Mesenchymal stem cell (in vitro differentiated cells and primary cell): ENCODE results near the gene PDP2.

Experiments used
- DNase-seq: peaks from one replicate; pipeline ENCODE4 v3.0.0-alpha.2; 2013
- H2AFZ ChIP-seq: one replicate; pipeline ENCODE4 v1.6.1; 2013; ENCODE audit warnings: low read depth, mild to moderate bottlenecking, control low read depth, inconsistent platforms, low read length, moderate library complexity
- H2AK5ac ChIP-seq: 2 replicates; pipeline ENCODE4 v1.6.1; 2013; ENCODE audit warnings: low read length, moderate library complexity, mild to moderate bottlenecking, inconsistent platforms; ENCODE audit not compliant: severe bottlenecking
- H2BK120ac ChIP-seq: one replicate; pipeline ENCODE4 v1.6.1; 2013; ENCODE audit warnings: low read depth, mild to moderate bottlenecking, inconsistent platforms, low read length, moderate library complexity
- H2BK12ac ChIP-seq, 2 experiments: one replicate each; pipeline ENCODE4 v1.6.1; 2013; ENCODE audit warnings: inconsistent platforms in 2 of 2, low read length in 2 of 2, mild to moderate bottlenecking in 2 of 2, moderate library complexity in 2 of 2, control low read depth in 1 of 2
- H2BK15ac ChIP-seq: one replicate; pipeline ENCODE4 v1.6.1; 2013; ENCODE audit warnings: mild to moderate bottlenecking, low read depth, inconsistent platforms; ENCODE audit not compliant: poor library complexity, severe bottlenecking
- H2BK5ac ChIP-seq: 2 replicates; pipeline ENCODE4 v1.6.1; 2013; ENCODE audit warnings: low read depth, mild to moderate bottlenecking, low read length, control low read depth, inconsistent platforms; ENCODE audit not compliant: poor library complexity, severe bottlenecking
- H3K14ac ChIP-seq, 2 experiments: one replicate each; pipeline ENCODE4 v1.6.1; 2013; ENCODE audit warnings: inconsistent platforms in 2 of 2, low read length in 2 of 2, control low read depth in 1 of 2, mild to moderate bottlenecking in 1 of 2, moderate library complexity in 1 of 2
- H3K18ac ChIP-seq, 2 experiments: one replicate each; pipeline ENCODE4 v1.6.1; 2013; ENCODE audit warnings: inconsistent platforms in 2 of 2, low read length in 2 of 2, control low read depth in 1 of 2, low read depth in 1 of 2, mild to moderate bottlenecking in 1 of 2
- H3K23ac ChIP-seq, 2 experiments: one replicate each; pipeline ENCODE4 v1.6.1; 2013; ENCODE audit warnings: inconsistent platforms in 2 of 2, low read length in 2 of 2, mild to moderate bottlenecking in 2 of 2, moderate library complexity in 2 of 2, control low read depth in 1 of 2
- H3K27ac ChIP-seq: 2 replicates; pipeline ENCODE4 v1.5.1; 2013; ENCODE audit warnings: mild to moderate bottlenecking, moderate library complexity, low read length, control low read depth, inconsistent platforms; ENCODE audit not compliant: poor library complexity, severe bottlenecking
- H3K27me3 ChIP-seq, 2 experiments: 2 replicates each; pipeline versions ENCODE4 v1.6.1 to v1.7.0; 2013; ENCODE audit warnings: low read length in 2 of 2, mild to moderate bottlenecking in 2 of 2, moderate library complexity in 2 of 2, control low read depth in 1 of 2, inconsistent platforms in 1 of 2; ENCODE audit not compliant: control insufficient read depth in 1 of 2, insufficient read depth in 1 of 2
- H3K36me3 ChIP-seq, 2 experiments: 2 replicates each; pipeline versions ENCODE4 v1.6.1 to v1.7.0; 2013; ENCODE audit warnings: low read length in 2 of 2, control low read depth in 1 of 2, inconsistent platforms in 1 of 2, low read depth in 1 of 2, mild to moderate bottlenecking in 1 of 2; ENCODE audit not compliant: insufficient read depth in 2 of 2, control insufficient read depth in 1 of 2
- H3K4ac ChIP-seq, 2 experiments: one replicate each; pipeline ENCODE4 v1.6.1; 2013; ENCODE audit warnings: inconsistent platforms in 2 of 2, low read length in 2 of 2, mild to moderate bottlenecking in 2 of 2, moderate library complexity in 2 of 2, control low read depth in 1 of 2, low read depth in 1 of 2
- H3K4me1 ChIP-seq: 2 replicates; pipeline ENCODE4 v1.6.1; 2013; ENCODE audit warnings: low read depth, low read length, control low read depth; ENCODE audit not compliant: control insufficient read depth, insufficient read depth
- H3K4me2 ChIP-seq: 2 replicates; pipeline ENCODE4 v1.6.1; 2013; ENCODE audit warnings: low read length, mild to moderate bottlenecking, inconsistent platforms; ENCODE audit not compliant: poor library complexity, severe bottlenecking
- H3K4me3 ChIP-seq, 2 experiments: 2 replicates each; pipeline versions ENCODE4 v1.5.1 to v1.7.0; 2013; ENCODE audit warnings: low read length in 2 of 2, mild to moderate bottlenecking in 2 of 2, control low read depth in 1 of 2, low read depth in 1 of 2; ENCODE audit not compliant: insufficient read depth in 1 of 2
- H3K79me1 ChIP-seq: replicated peaks from 2 replicates; pipeline ENCODE4 v1.6.1; 2013; ENCODE audit warnings: mild to moderate bottlenecking, control low read depth, low read length, inconsistent platforms; ENCODE audit not compliant: poor library complexity, severe bottlenecking
- H3K9ac ChIP-seq: 2 replicates; pipeline ENCODE4 v1.7.0; 2013; ENCODE audit warnings: mild to moderate bottlenecking, low read length, moderate library complexity
- H3K9me3 ChIP-seq: 2 replicates; pipeline ENCODE4 v1.7.0; 2013; ENCODE audit warnings: mild to moderate bottlenecking, low read length; ENCODE audit not compliant: control insufficient read depth
- H4K8ac ChIP-seq: one replicate; pipeline ENCODE4 v1.6.1; 2013; ENCODE audit warnings: inconsistent platforms, mild to moderate bottlenecking, low read length, moderate library complexity
- H4K91ac ChIP-seq: one replicate; pipeline ENCODE4 v1.6.1; 2013; ENCODE audit warnings: mild to moderate bottlenecking, low read length, inconsistent platforms
- WGBS: methylation state at CpG from one replicate; pipeline ENCODE4 v1.1.7; 2013; ENCODE audit warnings: mixed read lengths; 5-methylcytosine and 5-hydroxymethylcytosine counted together

The PDP2 gene

GRCh38 chr16:66845791-66846221, 34.5 kb upstream of the PDP2 start:
- H3K9me3 ChIP-seq = no peaks in the 10 kb centered on the region
- peaks cover 21% of the 10 kb centered on the region for H3K4me1 ChIP-seq
- H3K4me2 ChIP-seq = no peak overlapping the region
- H2BK120ac ChIP-seq = no peak overlapping the region
- no peak overlapping the region for H2BK5ac ChIP-seq
- H4K91ac ChIP-seq = no peak overlapping the region
- H3K23ac ChIP-seq = no peak overlapping the region
- DNase-seq = no peak
- H3K14ac ChIP-seq = peak overlapping the region in 1 of 2 experiments; percentile 87
- H2BK15ac ChIP-seq = no peak overlapping the region
- peaks cover 0 to 5% of the 10 kb centered on the region in 2 experiments for H3K36me3 ChIP-seq
- peaks cover 70 to 81% of the 10 kb centered on the region in 2 experiments for H3K27me3 ChIP-seq
- H3K27ac ChIP-seq = no peak overlapping the region
- H3K18ac ChIP-seq = no peak overlapping the region
- no peaks in the 10 kb centered on the region for H3K79me1 ChIP-seq
- 62% methylated on average over 9 of the region's 9 CpGs for WGBS
- H2AK5ac ChIP-seq = no peak overlapping the region
- H2BK12ac ChIP-seq = no peak overlapping the region
- H3K4me3 ChIP-seq = no peak overlapping the region
- no peak overlapping the region for H4K8ac ChIP-seq
- H3K9ac ChIP-seq = no peak overlapping the region
- no peak overlapping the region for H2AFZ ChIP-seq
- H3K4ac ChIP-seq = no peak overlapping the region

GRCh38 chr16:66846266-66846665, 34.0 kb upstream of the PDP2 start:
- H2BK120ac ChIP-seq = no peak overlapping the region
- peaks cover 21% of the 10 kb centered on the region for H3K4me1 ChIP-seq
- H3K23ac ChIP-seq = no peak overlapping the region
- no peak overlapping the region for H3K14ac ChIP-seq
- no peak overlapping the region for H2BK5ac ChIP-seq
- WGBS = 91% methylated on average over 1 of the region's 1 CpG
- peaks cover 75 to 77% of the 10 kb centered on the region in 2 experiments for H3K27me3 ChIP-seq
- peaks cover 0 to 5% of the 10 kb centered on the region in 2 experiments for H3K36me3 ChIP-seq
- no peak overlapping the region for H4K8ac ChIP-seq
- H3K4me3 ChIP-seq = no peak overlapping the region
- no peak overlapping the region for H2BK12ac ChIP-seq
- H2BK15ac ChIP-seq = no peak overlapping the region
- no peak overlapping the region for H2AK5ac ChIP-seq
- no peaks in the 10 kb centered on the region for H3K79me1 ChIP-seq
- H4K91ac ChIP-seq = no peak overlapping the region
- no peak overlapping the region for H3K9ac ChIP-seq
- no peak overlapping the region for H3K4me2 ChIP-seq
- H2AFZ ChIP-seq = no peak overlapping the region
- no peak overlapping the region for H3K4ac ChIP-seq
- DNase-seq = no peak
- no peak overlapping the region for H3K18ac ChIP-seq
- no peak overlapping the region for H3K27ac ChIP-seq
- H3K9me3 ChIP-seq = no peaks in the 10 kb centered on the region

- Histone ChIP-seq H3K27ac (no peak overlapping the region), H3K4ac (no peak overlapping the region), H3K4me3 (no peak overlapping the region), H2BK120ac (no peak overlapping the region), H3K36me3 (peaks cover 0 to 5% of the 10 kb centered on the region in 2 experiments), H3K18ac (no peak overlapping the region), H3K9ac (no peak overlapping the region), H3K79me1 (no peaks in the 10 kb centered on the region), H4K8ac (no peak overlapping the region), H3K9me3 (no peaks in the 10 kb centered on the region), H4K91ac (no peak overlapping the region), H2AK5ac (no peak overlapping the region), H2AFZ (no peak overlapping the region), H3K23ac (no peak overlapping the region), H2BK5ac (no peak overlapping the region), H2BK12ac (no peak overlapping the region), H3K4me2 (no peak overlapping the region), H3K14ac (no peak overlapping the region), H2BK15ac (no peak overlapping the region), H3K27me3 (peaks cover 72 to 78% of the 10 kb centered on the region in 2 experiments), H3K4me1 (peaks cover 21% of the 10 kb centered on the region)
- 94% methylated on average over 6 of the region's 6 CpGs for WGBS
- no peak for DNase-seq
These were observed 33.5 kb upstream of the PDP2 start for GRCh38 chr16:66846831-66847230.

- no peak overlapping the region for H3K9ac ChIP-seq
- H2BK12ac ChIP-seq = no peak overlapping the region
- no peak overlapping the region for H3K18ac ChIP-seq
- H3K4me3 ChIP-seq = no peak overlapping the region
- H2BK5ac ChIP-seq = no peak overlapping the region
- H2AFZ ChIP-seq = no peak overlapping the region
- H4K8ac ChIP-seq = no peak overlapping the region
- 70% methylated on average over 2 of the region's 6 CpGs for WGBS
- no peak overlapping the region for H3K27ac ChIP-seq
- H3K23ac ChIP-seq = no peak overlapping the region
- no peak overlapping the region for H2BK120ac ChIP-seq
- peaks cover 66 to 78% of the 10 kb centered on the region in 2 experiments for H3K27me3 ChIP-seq
- no peak overlapping the region for H3K4me2 ChIP-seq
- H3K36me3 ChIP-seq = peaks cover 0 to 5% of the 10 kb centered on the region in 2 experiments
- no peak for DNase-seq
- H4K91ac ChIP-seq = no peak overlapping the region
- no peaks in the 10 kb centered on the region for H3K9me3 ChIP-seq
- H2BK15ac ChIP-seq = no peak overlapping the region
- H3K14ac ChIP-seq = no peak overlapping the region
- H2AK5ac ChIP-seq = no peak overlapping the region
- peaks cover 21% of the 10 kb centered on the region for H3K4me1 ChIP-seq
- H3K4ac ChIP-seq = no peak overlapping the region
- H3K79me1 ChIP-seq = no peaks in the 10 kb centered on the region
These were observed 32.7 kb upstream of the PDP2 start for GRCh38 chr16:66847533-66848067.
